Activated CD4-positive, alpha-beta memory T cell treated with anti-CD3 and anti-CD28 coated beads, Interleukin-2, amount 10 ng/mL, durations not matched to agents 7 days and 5 days (primary cell): ENCODE measurements around the gene FAM222B. TPM values are rescaled to one million over a fixed set of nuclear protein-coding genes. Genes with fewer than 3 reads are reported as not detected.
"Not testable (repeated sequence)": the region's sequence is repeated elsewhere in the genome, so short reads cannot be mapped to it uniquely, and the experiment has no call there.

ENCODE experiments used
- CTCF ChIA-PET: fragments of 350-600 bp; sonication (Branson Sonifier 250); formaldehyde crosslinking; loops from one replicate; lab custom pipeline; 2021; ENCODE audit warnings: antibody characterized with exemption, inconsistent platforms; lab: Charles Lee
- POLR2A ChIA-PET: fragments of 350-600 bp; sonication (Branson Sonifier 250); formaldehyde crosslinking; loops from one replicate; lab custom pipeline; 2021; ENCODE audit warnings: antibody characterized with exemption; lab: Charles Lee
- DNase-seq: peaks from one replicate; pipeline ENCODE4 v3.0.0-alpha.2; 2020
- H3K27ac Mint-ChIP-seq: one replicate; pipeline ENCODE4 v1.8.0; 2021; ENCODE audit warnings: mild to moderate bottlenecking, mixed read lengths
- H3K27me3 Mint-ChIP-seq: one replicate; pipeline ENCODE4 v1.8.0; 2021; ENCODE audit warnings: mixed read lengths
- H3K36me3 Mint-ChIP-seq: one replicate; pipeline ENCODE4 v1.8.0; 2021; ENCODE audit warnings: low read depth, mixed read lengths
- H3K4me1 Mint-ChIP-seq: one replicate; pipeline ENCODE4 v1.8.0; 2021; ENCODE audit warnings: mixed read lengths
- H3K4me3 Mint-ChIP-seq: one replicate; pipeline ENCODE4 v1.8.0; 2021; ENCODE audit warnings: mild to moderate bottlenecking, mixed read lengths
- H3K9me3 Mint-ChIP-seq: one replicate; pipeline ENCODE4 v1.8.0; 2021; ENCODE audit warnings: mixed read lengths
- total RNA-seq, 2 experiments: library from RNA; stranded (reverse); gene quantifications; one replicate each; pipeline ENCODE4 v1.2.3, GENCODE V29; 2021

FAM222B gene
- total RNA-seq, 2 experiments from 2014 or later: 15.5 to 17.1 TPM

DNA sequence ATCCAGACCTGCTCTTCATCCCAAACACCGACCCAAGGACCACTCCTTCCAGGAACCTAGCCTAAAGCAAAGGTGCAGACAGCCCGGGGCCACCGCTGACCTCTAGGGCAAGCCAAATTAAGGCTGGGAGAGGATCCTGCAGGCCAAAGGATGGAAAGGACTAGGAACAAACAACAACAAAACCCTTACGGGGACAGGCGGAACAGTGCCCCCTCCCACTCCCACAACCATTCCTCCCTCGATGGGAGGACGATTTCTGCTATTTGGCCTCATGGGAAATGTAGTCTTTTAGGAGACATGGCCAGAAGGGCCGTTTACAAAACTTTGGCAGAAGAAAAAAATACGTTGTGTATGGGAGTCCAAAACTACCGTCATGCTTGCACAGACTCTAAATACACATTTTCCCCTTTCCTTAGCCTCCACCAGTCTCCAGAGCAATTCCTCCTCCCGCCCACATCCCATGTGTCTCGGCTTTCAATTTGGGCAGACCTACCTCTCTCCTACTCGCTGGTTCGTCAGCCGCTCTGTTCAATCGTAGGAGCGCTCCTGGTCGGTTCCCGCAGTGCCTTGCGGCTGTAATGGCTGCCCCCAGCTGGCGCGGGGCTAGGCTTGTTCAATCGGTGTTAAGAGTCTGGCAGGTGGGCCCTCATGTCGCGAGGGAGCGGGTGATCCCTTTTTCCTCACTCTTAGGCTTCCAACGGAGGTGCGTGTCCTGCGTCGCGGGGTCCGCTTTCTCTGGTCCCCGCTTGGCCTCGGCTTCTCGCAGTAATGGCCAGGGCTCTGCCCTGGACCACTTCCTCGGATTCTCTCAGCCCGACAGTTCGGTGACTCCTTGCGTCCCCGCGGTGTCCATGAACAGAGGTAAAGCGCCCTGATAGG, 12.1 kb upstream of the FAM222B start, which contains the start of gene ERAL1:
ERAL1 (plus strand) TSS at position 560 of the 879 bp plus-strand sequence; CDS start at position 579, 19 bp downstream.
- Mint-ChIP-seq H3K27ac (peak within 1 kb of the TSS; percentile 78), H3K27me3 (no peaks in the 10 kb centered on the region), H3K4me1 (peaks cover 30% of the 10 kb centered on the region), H3K9me3 (no peaks in the 10 kb centered on the region), H3K36me3 (peaks cover 22% of the 10 kb centered on the region), H3K4me3 (peak within 1 kb of the TSS; percentile 95)
- ChIA-PET POLR2A (interaction anchor here (1.0 to 1.8 kb wide), 3 partner anchors 12 to 91 kb away, joined by 3 to 9 read pairs (median 4); partner anchors contain the start of genes FAM222B and FLOT2), CTCF (no interaction called here)
- DNase-seq: peak; percentile 89

DNA sequence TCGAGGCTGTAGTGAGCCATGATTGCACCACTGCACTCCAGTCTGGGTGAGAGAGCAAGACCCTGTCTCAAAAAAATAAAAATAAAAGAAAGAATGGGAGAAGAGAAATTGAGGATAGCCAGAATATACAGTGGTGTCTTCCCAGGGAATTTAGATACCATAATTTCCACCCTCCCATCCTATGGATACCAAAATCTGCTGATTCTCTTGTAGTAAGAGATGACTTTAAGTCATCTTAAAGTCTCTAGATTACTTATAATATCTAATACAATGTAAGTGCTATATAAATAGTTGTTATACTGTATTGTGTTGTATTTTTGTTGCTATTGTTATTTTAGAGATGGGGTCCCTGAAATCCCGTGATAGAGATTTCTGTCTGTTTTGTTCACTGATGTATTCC, 10.7 kb upstream of the FAM222B start:
- Mint-ChIP-seq H3K36me3 (peaks cover 13% of the 10 kb centered on the region), H3K27me3 (no peaks in the 10 kb centered on the region), H3K4me1 (peaks cover 30% of the 10 kb centered on the region), H3K9me3 (no peaks in the 10 kb centered on the region), H3K27ac (no peak overlapping the region), H3K4me3 (peak overlapping the region; percentile 27)
- ChIA-PET POLR2A (interaction anchor here (0.9 kb wide), 1 partner anchor 11 kb away, joined by 4 read pairs; the partner anchor contains the start of gene FAM222B), CTCF (interaction anchor here (0.7 to 0.9 kb wide), 2 partner anchors 89 to 126 kb away, joined by 3 to 5 read pairs; no protein-coding TSS in a partner anchor)
- DNase-seq: no peak

DNA sequence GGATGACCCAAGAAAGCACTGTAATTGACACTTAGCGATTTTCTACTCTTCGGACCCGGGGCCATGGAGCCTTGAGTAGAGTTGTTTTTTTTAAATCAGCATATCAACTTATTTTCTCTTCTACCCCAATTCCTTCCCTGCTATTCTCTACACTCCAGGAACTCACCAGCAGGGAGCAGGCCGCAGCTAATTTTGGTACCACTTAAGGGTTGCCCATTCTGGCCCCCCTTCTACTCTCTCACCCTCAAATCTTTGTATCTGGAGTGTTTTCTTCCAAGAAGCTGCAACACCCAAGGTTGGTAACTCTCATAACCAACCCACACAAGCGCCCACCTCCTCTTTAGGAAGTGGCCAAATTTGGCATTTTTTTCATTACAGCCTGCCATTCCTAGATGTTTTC, 6.7 kb upstream of the FAM222B start:
- no peak for DNase-seq
- Mint-ChIP-seq H3K4me3 (no peak overlapping the region), H3K4me1 (peaks cover 6% of the 10 kb centered on the region), H3K9me3 (no peaks in the 10 kb centered on the region), H3K27me3 (no peaks in the 10 kb centered on the region), H3K27ac (no peak overlapping the region), H3K36me3 (no peaks in the 10 kb centered on the region)
- ChIA-PET POLR2A (interaction anchor here (0.6 to 1.8 kb wide), 3 partner anchors 44 to 67 kb away, joined by 3 to 4 read pairs (median 3); no protein-coding TSS in a partner anchor), CTCF (interaction anchor here (0.8 to 2.9 kb wide), 13 partner anchors 9 to 268 kb away, joined by 3 to 11 read pairs (median 4); partner anchors contain the start of genes DHRS13, FLOT2 and TLCD1)

DNA sequence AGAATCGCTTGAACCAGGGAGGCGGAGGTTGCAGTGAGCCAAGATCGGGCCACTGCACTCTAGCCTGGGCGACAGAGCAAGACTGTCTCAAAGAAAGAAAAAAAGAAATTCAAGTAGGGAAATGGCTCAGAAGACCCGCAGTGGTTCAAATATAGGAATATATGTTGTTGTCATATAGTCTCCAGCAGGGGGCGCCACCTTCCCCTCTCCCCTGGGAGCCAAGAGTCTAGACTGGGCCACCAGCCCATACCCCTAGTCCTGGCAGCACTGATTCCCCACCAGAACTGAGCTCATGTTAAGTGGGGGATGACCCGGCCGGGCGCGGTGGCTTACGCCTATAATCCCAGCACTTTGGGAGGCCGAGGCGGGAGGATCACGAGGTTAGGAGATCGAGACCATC, 6.1 kb upstream of the FAM222B start:
- peak; percentile 72 for DNase-seq
- not testable (repeated sequence) for H3K4me3 Mint-ChIP-seq, H3K27me3 Mint-ChIP-seq, H3K4me1 Mint-ChIP-seq, H3K9me3 Mint-ChIP-seq, H3K36me3 Mint-ChIP-seq
- CTCF ChIA-PET: interaction anchor here (0.8 to 2.9 kb wide), 12 partner anchors 10 to 269 kb away, joined by 3 to 11 read pairs (median 4); partner anchors contain the start of genes DHRS13, FLOT2 and TLCD1
- POLR2A ChIA-PET: interaction anchor here (1.8 kb wide), 1 partner anchor 67 kb away, joined by 4 read pairs; no protein-coding TSS in a partner anchor
- H3K27ac Mint-ChIP-seq: peak overlapping the region; percentile 40

DNA sequence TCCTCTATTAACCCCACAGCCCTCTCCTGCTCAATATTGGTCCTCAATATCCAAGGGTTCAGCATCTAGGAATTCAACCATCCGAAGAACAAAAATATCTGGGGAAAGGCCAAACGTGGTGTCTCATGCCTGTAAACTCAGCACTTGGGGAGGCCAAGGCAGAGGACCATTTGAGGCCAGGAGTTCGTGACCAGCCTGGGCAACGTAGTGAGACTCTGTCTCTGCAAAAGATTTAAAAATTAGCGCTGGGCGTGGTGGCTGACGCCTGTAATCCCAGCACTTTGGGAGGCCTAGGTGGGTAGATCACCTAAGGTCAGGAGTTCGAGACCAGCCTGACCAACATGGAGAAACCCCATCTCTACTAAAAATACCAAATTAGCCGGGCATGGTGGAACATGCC, 4.1 kb upstream of the FAM222B start:
- H3K4me1 Mint-ChIP-seq: peaks cover 11% of the 10 kb centered on the region
- POLR2A ChIA-PET, CTCF ChIA-PET: not testable (repeated sequence)

DNA sequence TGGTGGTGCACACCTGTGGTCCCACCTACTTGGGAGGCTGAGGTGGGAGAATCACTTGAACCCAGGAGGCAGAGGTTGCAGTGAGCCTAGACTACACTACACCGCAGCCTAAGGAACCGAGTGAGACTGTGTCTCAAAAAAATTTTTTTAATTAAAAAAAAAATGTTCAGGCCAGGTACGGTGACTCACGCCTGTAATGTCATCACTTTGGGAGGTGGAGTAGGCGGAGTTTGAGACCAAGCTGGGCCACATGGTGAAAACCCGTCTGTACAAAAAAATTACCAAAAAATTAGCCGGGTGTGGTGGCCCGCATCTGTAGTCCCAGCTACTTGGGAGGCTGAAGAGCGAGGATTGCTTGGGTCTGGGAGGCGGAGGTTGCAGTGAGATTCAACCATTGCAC, 3.6 kb upstream of the FAM222B start:
- no peaks in the 10 kb centered on the region for H3K9me3 Mint-ChIP-seq
- H3K4me3 Mint-ChIP-seq: no peak overlapping the region
- no peak overlapping the region for H3K27ac Mint-ChIP-seq
- no peaks in the 10 kb centered on the region for H3K27me3 Mint-ChIP-seq
- CTCF ChIA-PET: no interaction called here
- DNase-seq: no peak
- H3K36me3 Mint-ChIP-seq: peaks cover 9% of the 10 kb centered on the region
- peaks cover 14% of the 10 kb centered on the region for H3K4me1 Mint-ChIP-seq
- POLR2A ChIA-PET: no interaction called here

More for the DNA sequence above, 4.1 kb upstream of the FAM222B start:
- H3K9me3 Mint-ChIP-seq, H3K27me3 Mint-ChIP-seq, H3K27ac Mint-ChIP-seq, DNase-seq, H3K36me3 Mint-ChIP-seq, H3K4me3 Mint-ChIP-seq: not testable (repeated sequence)

DNA sequence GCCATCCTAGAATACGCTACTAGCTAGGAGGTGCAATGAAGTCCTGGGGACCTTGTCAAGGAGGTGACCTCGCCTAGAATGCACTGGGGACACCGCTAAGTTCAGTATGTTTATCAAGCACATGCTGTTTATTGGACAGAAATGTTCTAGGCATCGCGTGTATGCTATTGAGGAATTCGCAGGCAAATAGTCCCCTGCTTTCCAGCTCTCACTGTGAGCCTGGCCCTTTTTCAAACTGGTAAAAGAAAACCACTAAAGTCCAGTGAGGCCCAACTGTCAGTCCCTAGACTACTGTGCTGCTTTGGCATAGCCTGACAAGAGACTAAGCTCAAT, 1.2 kb upstream of the FAM222B start:
- peak overlapping the region; percentile 43 for H3K4me3 Mint-ChIP-seq
- H3K36me3 Mint-ChIP-seq: peaks cover 11% of the 10 kb centered on the region
- H3K27ac Mint-ChIP-seq: no peak overlapping the region
- ChIA-PET CTCF (interaction anchor here (0.7 to 2.8 kb wide), 4 partner anchors 75 to 117 kb away, joined by 4 to 10 read pairs (median 6); partner anchors contain the start of gene TLCD1), POLR2A (interaction anchor here (1.2 to 3.0 kb wide), 3 partner anchors 17 to 122 kb away, joined by 4 to 13 read pairs (median 8); no protein-coding TSS in a partner anchor)
- H3K27me3 Mint-ChIP-seq: no peaks in the 10 kb centered on the region
- peaks cover 26% of the 10 kb centered on the region for H3K4me1 Mint-ChIP-seq
- H3K9me3 Mint-ChIP-seq: no peaks in the 10 kb centered on the region
- DNase-seq: no peak

DNA sequence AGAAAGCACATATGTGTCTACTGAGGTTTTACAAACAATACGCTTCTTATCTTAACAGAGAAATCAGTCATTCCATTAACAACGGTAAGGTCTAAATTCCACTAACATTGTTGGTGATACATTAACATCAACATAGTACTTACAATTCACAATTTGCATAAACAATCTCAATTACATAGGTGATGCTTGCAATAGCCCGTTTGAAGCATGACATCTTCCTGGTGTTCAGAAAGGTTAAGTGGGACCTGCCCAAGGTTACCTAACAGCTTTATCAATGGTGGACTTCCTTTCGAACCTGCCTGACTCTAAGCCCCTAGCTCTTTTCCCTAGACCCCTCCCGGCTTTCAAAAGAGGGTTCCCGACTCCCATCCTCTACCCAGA, 699 bp downstream of the FAM222B start:
- DNase-seq: no peak
- CTCF ChIA-PET: interaction anchor here (0.8 to 2.8 kb wide), 13 partner anchors 29 to 307 kb away, joined by 3 to 20 read pairs (median 6); partner anchors contain the start of gene TLCD1
- H3K27ac Mint-ChIP-seq: peak overlapping the region; percentile 88
- no peaks in the 10 kb centered on the region for H3K9me3 Mint-ChIP-seq
- H3K27me3 Mint-ChIP-seq: no peaks in the 10 kb centered on the region
- POLR2A ChIA-PET: interaction anchor here (0.8 to 3.0 kb wide), 25 partner anchors 9 to 250 kb away, joined by 3 to 13 read pairs (median 5); partner anchors contain the start of genes DHRS13, ERAL1, FLOT2 and PHF12
- H3K36me3 Mint-ChIP-seq: peaks cover 11% of the 10 kb centered on the region
- H3K4me3 Mint-ChIP-seq: peak overlapping the region; percentile 100
- H3K4me1 Mint-ChIP-seq: peaks cover 26% of the 10 kb centered on the region

DNA sequence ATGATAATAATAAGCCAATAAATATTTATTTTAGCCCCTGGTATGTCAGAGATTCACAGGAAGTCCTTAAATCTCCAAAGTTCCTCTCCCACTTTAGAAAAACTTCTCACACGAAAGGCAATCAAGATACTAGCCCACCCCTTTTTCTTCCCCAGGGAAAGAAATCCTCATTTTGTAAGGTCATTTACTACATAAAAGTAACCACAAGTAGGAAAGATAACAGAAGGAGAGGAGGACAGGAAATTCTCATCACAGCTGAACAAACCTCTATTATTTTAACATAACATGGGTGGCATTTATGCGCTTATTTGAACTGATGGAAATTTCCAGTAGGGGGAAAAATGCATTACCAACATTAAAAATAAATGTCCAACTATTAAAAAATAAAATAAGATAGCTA, 3.4 kb downstream of the FAM222B start:
- H3K4me1 Mint-ChIP-seq: peaks cover 29% of the 10 kb centered on the region
- H3K4me3 Mint-ChIP-seq: no peak overlapping the region
- DNase-seq: no peak
- H3K9me3 Mint-ChIP-seq: no peaks in the 10 kb centered on the region
- no peaks in the 10 kb centered on the region for H3K27me3 Mint-ChIP-seq
- no peak overlapping the region for H3K27ac Mint-ChIP-seq
- CTCF ChIA-PET: interaction anchor here (0.5 to 0.6 kb wide), 2 partner anchors 76 to 113 kb away, joined by 3 to 4 read pairs; no protein-coding TSS in a partner anchor
- POLR2A ChIA-PET: interaction anchor here (1.1 to 1.3 kb wide), 2 partner anchors 12 to 54 kb away, joined by 3 read pairs; no protein-coding TSS in a partner anchor
- H3K36me3 Mint-ChIP-seq: peaks cover 14% of the 10 kb centered on the region

DNA sequence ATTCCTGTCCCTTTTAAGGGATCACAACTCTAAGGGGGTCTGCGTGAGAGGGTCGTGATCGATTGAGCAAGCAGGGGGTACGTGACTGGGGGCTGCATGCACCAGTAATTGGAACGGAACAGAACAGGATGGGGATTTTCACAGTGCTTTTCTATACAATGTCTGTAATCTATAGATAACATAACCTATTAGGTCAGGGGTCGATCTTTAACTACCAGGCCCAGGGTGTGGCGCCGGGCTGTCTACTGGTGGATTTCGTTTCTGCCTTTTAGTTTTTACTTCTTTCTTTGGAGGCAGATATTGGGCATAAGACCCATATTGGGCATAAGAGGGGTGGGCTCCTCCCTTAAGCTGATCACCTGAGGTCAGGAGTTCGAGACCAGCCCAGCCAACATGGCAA, 6.0 kb downstream of the FAM222B start:
- H3K4me3 Mint-ChIP-seq, H3K27ac Mint-ChIP-seq: not testable (repeated sequence)

DNA sequence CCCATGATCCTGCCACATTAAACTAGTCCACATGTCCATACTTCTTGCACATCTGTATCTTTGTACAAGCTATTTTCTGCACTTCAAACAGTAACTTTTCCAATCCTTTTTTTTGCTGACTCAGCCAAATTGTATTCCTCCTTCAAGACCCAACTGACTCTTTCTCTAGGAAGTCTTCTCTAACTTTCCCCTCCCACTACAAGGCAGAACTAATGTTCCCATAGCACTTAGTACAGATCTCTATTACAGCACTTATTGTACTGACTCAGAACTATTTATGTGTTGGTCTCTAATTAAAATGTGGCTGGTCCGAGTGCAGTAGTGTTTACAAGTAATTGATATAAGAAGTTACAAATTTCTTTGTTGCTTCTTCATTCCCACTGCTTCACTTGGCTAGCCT, 8.2 kb downstream of the FAM222B start:
- no peak for DNase-seq
- ChIA-PET CTCF (interaction anchor here (1.6 kb wide), 1 partner anchor 108 kb away, joined by 4 read pairs; no protein-coding TSS in a partner anchor), POLR2A (no interaction called here)
- H3K27ac Mint-ChIP-seq: no peak overlapping the region
- H3K9me3 Mint-ChIP-seq: no peaks in the 10 kb centered on the region
- H3K27me3 Mint-ChIP-seq: no peaks in the 10 kb centered on the region
- H3K36me3 Mint-ChIP-seq: peaks cover 29% of the 10 kb centered on the region
- H3K4me3 Mint-ChIP-seq: no peak overlapping the region
- peaks cover 8% of the 10 kb centered on the region for H3K4me1 Mint-ChIP-seq

More for the DNA sequence above, 6.0 kb downstream of the FAM222B start:
- Mint-ChIP-seq H3K4me1 (peaks cover 17% of the 10 kb centered on the region), H3K36me3 (peaks cover 16% of the 10 kb centered on the region)
- POLR2A ChIA-PET, H3K9me3 Mint-ChIP-seq, DNase-seq, H3K27me3 Mint-ChIP-seq: not testable (repeated sequence)
- CTCF ChIA-PET: interaction anchor here (0.6 to 1.9 kb wide), 2 partner anchors 73 to 465 kb away, joined by 3 to 5 read pairs; no protein-coding TSS in a partner anchor

DNA sequence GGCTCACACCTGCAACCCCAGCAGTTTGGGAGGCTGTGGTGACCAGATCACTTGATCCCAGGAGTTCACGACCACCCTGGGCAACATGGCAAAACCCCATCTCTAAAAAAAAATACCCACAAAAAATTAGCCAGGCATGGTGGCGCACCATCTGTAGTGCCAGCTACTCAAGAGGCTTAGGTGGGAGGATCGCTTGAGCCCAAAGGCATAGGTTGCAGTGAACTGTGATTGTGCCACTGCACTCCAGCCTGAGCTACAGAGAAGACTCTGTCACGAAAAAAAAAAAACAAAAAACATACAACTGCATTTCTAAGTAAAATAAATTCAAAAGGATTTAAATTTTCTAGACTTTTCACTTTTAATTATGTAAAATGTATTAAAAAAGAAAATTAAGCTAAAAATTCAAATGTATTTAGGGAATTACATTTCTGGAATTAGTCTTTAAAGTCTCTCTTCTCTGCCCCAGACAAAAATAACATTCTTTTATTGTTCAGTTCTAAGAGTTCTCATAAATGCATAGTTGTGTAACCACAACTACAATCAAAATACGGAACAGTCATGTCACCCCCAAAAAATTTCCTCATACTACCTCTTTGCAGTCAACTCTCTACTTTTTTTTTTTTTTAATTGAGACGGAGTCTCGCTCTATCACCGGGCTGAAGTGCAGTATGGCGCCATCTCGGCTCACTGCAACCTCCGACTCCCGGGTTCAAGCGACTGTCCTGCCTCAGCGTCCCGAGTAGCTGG, 14.1 kb downstream of the FAM222B start:
- H3K36me3 Mint-ChIP-seq: peaks cover 29% of the 10 kb centered on the region
- POLR2A ChIA-PET: no interaction called here
- H3K9me3 Mint-ChIP-seq: no peaks in the 10 kb centered on the region
- no peak overlapping the region for H3K27ac Mint-ChIP-seq
- H3K4me3 Mint-ChIP-seq: no peak overlapping the region
- CTCF ChIA-PET: no interaction called here
- H3K4me1 Mint-ChIP-seq: peaks cover 7% of the 10 kb centered on the region
- no peaks in the 10 kb centered on the region for H3K27me3 Mint-ChIP-seq
- no peak for DNase-seq
